H9 (cell line): ENCODE data around the gene CCDC88C. TPM values are rescaled to one million over a fixed set of nuclear protein-coding genes. Genes with fewer than 3 reads are reported as not detected.

Experiments used
- DNase-seq: peaks from one replicate; pipeline ENCODE4 v3.0.0-alpha.2; 2017
- H2AFZ ChIP-seq: one replicate; pipeline ENCODE4 v1.6.1; 2013; ENCODE audit warnings: mild to moderate bottlenecking, low read length, control low read depth, moderate library complexity
- H2AK5ac ChIP-seq: 2 replicates; pipeline ENCODE4 v1.6.1; 2013; ENCODE audit warnings: low read length, control low read depth, mixed read lengths; ENCODE audit not compliant: insufficient read length
- H2BK120ac ChIP-seq: one replicate; pipeline ENCODE4 v1.6.1; 2013; ENCODE audit warnings: low read depth, mild to moderate bottlenecking, low read length, control low read depth, inconsistent platforms; ENCODE audit not compliant: poor library complexity, severe bottlenecking
- H2BK12ac ChIP-seq: 2 replicates; pipeline ENCODE4 v1.6.1; 2013; ENCODE audit warnings: low read length, control low read depth, mixed read lengths, low read depth; ENCODE audit not compliant: insufficient read length
- H2BK15ac ChIP-seq: 2 replicates; pipeline ENCODE4 v1.6.1; 2013; ENCODE audit warnings: low read depth, low read length, control low read depth
- H2BK20ac ChIP-seq: one replicate; pipeline ENCODE4 v1.6.1; 2013; ENCODE audit warnings: low read depth, mild to moderate bottlenecking, low read length, control low read depth, inconsistent platforms; ENCODE audit not compliant: poor library complexity, severe bottlenecking
- H2BK5ac ChIP-seq: 2 replicates; pipeline ENCODE4 v1.6.1; 2013; ENCODE audit warnings: low read length, control low read depth, mixed read lengths; ENCODE audit not compliant: insufficient read length
- H3K14ac ChIP-seq: 2 replicates; pipeline ENCODE4 v1.6.1; 2013; ENCODE audit warnings: low read length, control low read depth; ENCODE audit not compliant: insufficient read depth
- H3K18ac ChIP-seq: 2 replicates; pipeline ENCODE4 v1.6.1; 2013; ENCODE audit warnings: low read depth, mild to moderate bottlenecking, mixed read lengths, low read length, control low read depth; ENCODE audit not compliant: insufficient read length
- H3K23ac ChIP-seq: 2 replicates; pipeline ENCODE4 v1.6.1; 2013; ENCODE audit warnings: low read length, control low read depth, mixed read lengths, low read depth; ENCODE audit not compliant: insufficient read length
- H3K23me2 ChIP-seq: 2 replicates; pipeline ENCODE4 v1.6.1; 2013; ENCODE audit warnings: low read depth, mild to moderate bottlenecking, mixed read lengths, low read length, control low read depth; ENCODE audit not compliant: insufficient read length, poor library complexity, severe bottlenecking
- H3K27ac ChIP-seq: 2 replicates; pipeline ENCODE4 v1.5.1; 2013; ENCODE audit warnings: low read length, control low read depth, mixed read lengths, low read depth; ENCODE audit not compliant: insufficient read length
- H3K27me3 ChIP-seq: 2 replicates; pipeline ENCODE4 v1.6.1; 2013; ENCODE audit warnings: low read length, control low read depth, inconsistent platforms; ENCODE audit not compliant: insufficient read depth
- H3K4ac ChIP-seq: 2 replicates; pipeline ENCODE4 v1.6.1; 2013; ENCODE audit warnings: low read depth, mild to moderate bottlenecking, control low read depth, inconsistent platforms, low read length, moderate library complexity
- H3K4me1 ChIP-seq: 2 replicates; pipeline ENCODE4 v1.6.1; 2013; ENCODE audit warnings: low read length, control low read depth, inconsistent platforms; ENCODE audit not compliant: insufficient read depth
- H3K4me2 ChIP-seq: 2 replicates; pipeline ENCODE4 v1.6.1; 2013; ENCODE audit warnings: low read length, control low read depth, mixed read lengths; ENCODE audit not compliant: insufficient read length, insufficient read depth
- H3K56ac ChIP-seq: 2 replicates; pipeline ENCODE4 v1.6.1; 2013; ENCODE audit warnings: low read depth, mild to moderate bottlenecking, mixed read lengths, low read length, control low read depth; ENCODE audit not compliant: insufficient read length
- H3K79me1 ChIP-seq: 2 replicates; pipeline ENCODE4 v1.6.1; 2013; ENCODE audit warnings: low read depth, mild to moderate bottlenecking, moderate library complexity, low read length, control low read depth, inconsistent platforms; ENCODE audit not compliant: insufficient read depth, poor library complexity, severe bottlenecking
- H3K79me2 ChIP-seq: 2 replicates; pipeline ENCODE4 v1.6.1; 2013; ENCODE audit warnings: low read length, control low read depth, inconsistent platforms; ENCODE audit not compliant: insufficient read depth
- H3K9ac ChIP-seq: 2 replicates; pipeline ENCODE4 v1.6.1; 2013; ENCODE audit warnings: low read length, control low read depth, mixed read lengths; ENCODE audit not compliant: insufficient read length; ENCODE audit errors: extremely low read depth
- H3K9me3 ChIP-seq: one replicate; pipeline ENCODE4 v1.6.1; 2013; ENCODE audit warnings: low read depth, low read length, inconsistent platforms; ENCODE audit not compliant: control insufficient read depth
- H3T11ph ChIP-seq: one replicate; pipeline ENCODE4 v1.6.1; 2013; ENCODE audit warnings: mild to moderate bottlenecking, low read length, control low read depth, inconsistent platforms
- H4K20me1 ChIP-seq: one replicate; pipeline ENCODE4 v1.6.1; 2013; ENCODE audit not compliant: control insufficient read depth, insufficient read length, insufficient read depth
- H4K5ac ChIP-seq: 2 replicates; pipeline ENCODE4 v1.6.1; 2013; ENCODE audit warnings: low read depth, mild to moderate bottlenecking, mixed read lengths, low read length, control low read depth; ENCODE audit not compliant: insufficient read length
- H4K8ac ChIP-seq: replicated peaks from 2 replicates; pipeline ENCODE4 v1.6.1; 2013; ENCODE audit warnings: low read length, control low read depth, mixed read lengths, low read depth; ENCODE audit not compliant: insufficient read length
- H4K91ac ChIP-seq: 2 replicates; pipeline ENCODE4 v1.6.1; 2013; ENCODE audit warnings: low read depth, mild to moderate bottlenecking, moderate library complexity, mixed read lengths, low read length, control low read depth; ENCODE audit not compliant: insufficient read length
- H3K27ac Mint-ChIP-seq, 3 experiments: 2 replicates in 2 of 3; 3 replicates in 1 of 3; pipeline ENCODE4 v1.8.0; 2020 to 2021; ENCODE audit warnings: mixed read lengths in 3 of 3, mild to moderate bottlenecking in 1 of 3, moderate library complexity in 1 of 3
- H3K27me3 Mint-ChIP-seq: 2 replicates; pipeline ENCODE4 v1.8.0; 2021; ENCODE audit warnings: low read depth, mild to moderate bottlenecking, moderate library complexity, mixed read lengths
- H3K36me3 Mint-ChIP-seq, 3 experiments: 2 replicates in 2 of 3; 3 replicates in 1 of 3; pipeline ENCODE4 v1.8.0; 2020 to 2021; ENCODE audit warnings: low read depth in 3 of 3, mixed read lengths in 3 of 3; ENCODE audit not compliant: insufficient read depth in 1 of 3
- H3K4me1 Mint-ChIP-seq, 2 experiments: 2 replicates each; pipeline ENCODE4 v1.8.0; 2020; ENCODE audit warnings: mixed read lengths in 2 of 2
- H3K4me3 Mint-ChIP-seq, 2 experiments: 2 replicates in 1 of 2; 3 replicates in 1 of 2; pipeline ENCODE4 v1.8.0; 2020 to 2021; ENCODE audit warnings: mild to moderate bottlenecking in 2 of 2, mixed read lengths in 2 of 2, moderate library complexity in 1 of 2
- H3K9me3 Mint-ChIP-seq, 2 experiments: 2 replicates in 1 of 2; 3 replicates in 1 of 2; pipeline ENCODE4 v1.8.0; 2020; ENCODE audit warnings: mild to moderate bottlenecking in 2 of 2, mixed read lengths in 2 of 2, moderate library complexity in 1 of 2
- WGBS: extraction: QIAGEN DNeasy Blood & Tissue Kit; methylation state at CpG from one replicate; pipeline ENCODE4 v1.1.7; 2013; ENCODE audit warnings: missing lambda C conversion rate, low lambda C conversion rate, mixed read lengths; ENCODE audit not compliant: insufficient read length; ENCODE audit errors: extremely low coverage; 5-methylcytosine and 5-hydroxymethylcytosine counted together
- total RNA-seq: library from RNA; stranded (reverse); gene quantifications from 2 replicates; pipeline ENCODE4 v1.2.1, GENCODE V29; 2021
- TF ChIP-seq, protein P1 (sequence below): fragments of 200-600 bp; sonication (generic); conservative IDR thresholded peaks from 3 replicates; pipeline ENCODE4 v1.8.0; 2021; ENCODE audit warnings: antibody characterized with exemption, mild to moderate bottlenecking

CCDC88C gene
- total RNA-seq, 1 experiment from 2014 or later, result 52.4 TPM

DNA sequence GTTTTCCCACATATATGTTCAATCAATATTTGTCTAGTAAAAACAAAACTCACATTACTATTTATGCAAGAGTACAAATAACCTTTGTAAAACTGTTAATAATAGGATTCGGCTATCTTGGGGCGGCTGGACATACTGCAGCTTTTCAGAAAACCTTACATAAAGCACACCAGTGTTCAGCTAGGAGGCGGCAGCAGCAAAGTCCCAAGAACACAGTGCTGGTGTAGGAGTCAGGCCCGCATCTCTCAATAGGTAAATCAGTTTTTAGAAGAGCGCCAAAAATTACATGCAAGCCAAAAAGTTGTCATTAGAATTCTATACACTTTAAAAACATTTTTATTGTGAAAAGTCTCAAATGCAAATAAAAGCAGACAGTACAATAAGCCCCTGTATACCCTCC is 37.5 kb downstream of the CCDC88C start:
- peak overlapping the region in 1 of 3 experiments; percentile 91; a peak in 1 of 7 replicates for H3K27ac Mint-ChIP-seq
- Histone ChIP-seq H3K14ac (no peak overlapping the region), H3K9me3 (no peaks in the 10 kb centered on the region), H2AK5ac (no peak overlapping the region), H3K56ac (no peak overlapping the region), H3K9ac (no peak overlapping the region), H3K27me3 (no peaks in the 10 kb centered on the region), H4K8ac (no peak overlapping the region), H4K91ac (no peak overlapping the region), H2BK5ac (no peak overlapping the region), H3K23me2 (no peaks in the 10 kb centered on the region), H2AFZ (no peak overlapping the region), H2BK20ac (no peak overlapping the region), H3K4me1 (peaks cover 11% of the 10 kb centered on the region; the same call in 1 of the 2 replicates), H2BK15ac (no peak overlapping the region), H3K18ac (no peak overlapping the region), H3K79me1 (peaks cover 3% of the 10 kb centered on the region), H3K27ac (no peak overlapping the region), H3K23ac (no peak overlapping the region), H2BK12ac (no peak overlapping the region), H3K79me2 (peaks cover 14% of the 10 kb centered on the region; the same call in 1 of the 2 replicates), H3T11ph (no peak overlapping the region), H3K4me2 (no peak overlapping the region), H2BK120ac (no peak overlapping the region), H3K4ac (no peak overlapping the region), H4K5ac (no peak overlapping the region), H4K20me1 (no peaks in the 10 kb centered on the region)
- H3K27me3 Mint-ChIP-seq, result no peaks in the 10 kb centered on the region
- TF ChIP-seq, protein P1, sequence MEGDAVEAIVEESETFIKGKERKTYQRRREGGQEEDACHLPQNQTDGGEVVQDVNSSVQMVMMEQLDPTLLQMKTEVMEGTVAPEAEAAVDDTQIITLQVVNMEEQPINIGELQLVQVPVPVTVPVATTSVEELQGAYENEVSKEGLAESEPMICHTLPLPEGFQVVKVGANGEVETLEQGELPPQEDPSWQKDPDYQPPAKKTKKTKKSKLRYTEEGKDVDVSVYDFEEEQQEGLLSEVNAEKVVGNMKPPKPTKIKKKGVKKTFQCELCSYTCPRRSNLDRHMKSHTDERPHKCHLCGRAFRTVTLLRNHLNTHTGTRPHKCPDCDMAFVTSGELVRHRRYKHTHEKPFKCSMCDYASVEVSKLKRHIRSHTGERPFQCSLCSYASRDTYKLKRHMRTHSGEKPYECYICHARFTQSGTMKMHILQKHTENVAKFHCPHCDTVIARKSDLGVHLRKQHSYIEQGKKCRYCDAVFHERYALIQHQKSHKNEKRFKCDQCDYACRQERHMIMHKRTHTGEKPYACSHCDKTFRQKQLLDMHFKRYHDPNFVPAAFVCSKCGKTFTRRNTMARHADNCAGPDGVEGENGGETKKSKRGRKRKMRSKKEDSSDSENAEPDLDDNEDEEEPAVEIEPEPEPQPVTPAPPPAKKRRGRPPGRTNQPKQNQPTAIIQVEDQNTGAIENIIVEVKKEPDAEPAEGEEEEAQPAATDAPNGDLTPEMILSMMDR, result no peak
- no peaks in the 10 kb centered on the region for H3K9me3 Mint-ChIP-seq
- no CpG with 5 or more reads among the region's 5 CpGs for WGBS
- no peak overlapping the region for H3K4me3 Mint-ChIP-seq
- H3K36me3 Mint-ChIP-seq, result peaks cover 0 to 6% (median 0%) of the 10 kb centered on the region in 3 experiments; a peak in 3 of 7 replicates
- peaks cover 75 to 90% of the 10 kb centered on the region in 2 experiments for H3K4me1 Mint-ChIP-seq
- no peak for DNase-seq
